Erythroblast (primary cell): ENCODE data around the gene PITPNB.

Experiments used
- GATA1 ChIP-seq: IDR thresholded peaks from 2 replicates; pipeline ENCODE4 v1.6.1; 2011; ENCODE audit warnings: low read depth, mild to moderate bottlenecking, control low read depth, low read length, moderate library complexity
- POLR2A ChIP-seq: IDR thresholded peaks from 2 replicates; pipeline ENCODE4 v1.6.1; 2011; ENCODE audit warnings: mild to moderate bottlenecking, low read length

DNA sequence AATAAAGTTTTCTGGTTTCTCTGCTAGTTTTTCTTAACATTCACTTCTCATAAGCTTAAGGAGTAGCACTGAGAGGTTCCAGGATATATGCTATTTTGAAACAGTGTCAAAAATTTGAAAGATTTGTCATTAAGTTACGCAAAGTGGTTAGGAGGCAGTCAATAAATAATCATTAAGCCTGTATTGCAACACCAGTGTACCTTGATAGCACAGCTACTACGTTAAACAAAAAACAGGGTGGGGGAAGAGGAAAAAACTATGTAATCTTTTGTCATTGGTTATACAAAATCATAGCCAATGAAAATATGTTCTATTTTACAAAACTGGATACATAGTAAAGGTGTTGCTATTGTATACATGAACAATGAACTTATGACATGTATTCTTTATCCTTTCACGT, 30.4 kb upstream of the PITPNB start:
- TF ChIP-seq POLR2A = no peak
- TF ChIP-seq GATA1 = no peak
